Activated CD8-positive, alpha-beta memory T cell treated with anti-CD3 and anti-CD28 coated beads for 1 hour (primary cell): ENCODE results near the gene STIMATE.

Experiments used
- DNase-seq, 2 donors: peaks; one replicate each; pipeline ENCODE4 v3.0.0-alpha.2; 2020; ENCODE audit warnings: low read depth in 1 of 2; ENCODE audit errors: extremely low read depth in 1 of 2

Gene STIMATE

DNA sequence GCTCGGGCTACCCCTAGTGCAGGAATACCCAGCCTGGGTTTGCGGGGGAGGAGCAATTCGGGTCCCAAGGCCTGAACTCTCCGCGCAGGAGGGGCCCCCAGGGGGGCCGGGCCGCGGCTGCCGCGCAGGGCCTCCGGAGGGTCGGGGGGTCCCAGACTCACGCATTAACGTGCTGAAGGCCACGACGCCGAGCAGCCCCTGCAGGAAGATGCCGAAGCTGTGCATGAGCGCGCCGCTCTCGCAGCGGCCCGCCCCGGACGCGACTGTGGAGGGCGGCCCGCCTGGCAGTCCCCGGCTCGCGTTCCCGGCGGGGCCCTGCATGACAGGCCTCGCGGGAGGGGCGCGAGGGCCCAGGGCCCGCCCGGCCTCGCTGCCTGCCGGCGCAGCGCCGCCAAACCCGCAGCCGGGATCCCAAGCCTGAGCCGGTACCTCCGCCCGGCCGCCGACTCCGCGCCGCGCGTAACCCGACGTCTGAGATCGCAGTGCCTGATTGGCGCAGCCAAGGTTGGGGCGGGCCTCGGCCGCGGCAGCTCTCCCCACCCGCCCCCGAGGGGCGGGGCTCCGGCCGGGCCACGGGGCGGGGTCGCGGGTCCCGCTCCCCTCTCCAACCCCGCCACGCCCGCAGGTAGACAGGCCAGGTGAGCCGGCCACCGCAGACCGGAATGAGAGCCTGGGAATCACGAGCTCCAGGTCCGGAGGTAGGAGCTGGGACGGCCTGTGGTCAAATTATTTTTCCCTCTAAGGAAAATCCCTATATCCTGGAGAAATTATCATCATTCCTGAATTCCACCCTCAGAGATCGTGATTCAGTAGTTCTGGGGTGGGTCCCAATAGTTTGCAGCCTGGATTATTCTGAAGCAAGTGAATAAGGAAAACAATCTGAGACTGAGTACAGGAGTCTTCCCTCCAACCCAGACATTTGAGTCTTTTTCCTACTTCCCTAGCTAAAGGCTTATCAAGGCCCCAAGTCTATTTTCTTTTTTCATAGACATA, at the start of gene STIMATE:
TSS of gene STIMATE (minus strand) at position 419 of the 993 bp plus-strand sequence. CDS start at position 321, 98 bp downstream.
- DNase-seq: peak; percentile 63 to 78

DNA sequence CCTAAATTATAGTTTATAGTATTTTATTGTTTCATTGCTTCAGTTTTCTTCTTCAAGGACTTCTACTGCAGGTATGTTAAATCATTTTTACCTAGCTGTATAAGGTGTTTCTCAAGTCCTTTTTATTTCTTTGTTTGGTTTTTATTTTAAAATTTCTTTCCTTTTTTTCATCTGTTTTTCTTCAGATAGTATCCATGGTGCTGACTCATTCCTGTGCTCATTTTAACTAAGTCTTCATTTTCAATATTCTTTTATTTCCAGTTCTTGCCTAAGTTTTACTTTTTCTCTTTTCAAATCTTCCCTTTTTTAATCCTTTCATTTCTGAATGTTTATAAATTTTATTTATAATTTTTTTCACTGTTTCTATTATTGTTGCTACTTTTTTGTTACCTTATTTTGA, 42.3 kb upstream of the STIMATE start:
- DNase-seq: no peak

GRCh38 chr3:52934630-52935530, 37.5 kb upstream of the STIMATE start:
- DNase-seq: peak; percentile 10 to 22

DNA sequence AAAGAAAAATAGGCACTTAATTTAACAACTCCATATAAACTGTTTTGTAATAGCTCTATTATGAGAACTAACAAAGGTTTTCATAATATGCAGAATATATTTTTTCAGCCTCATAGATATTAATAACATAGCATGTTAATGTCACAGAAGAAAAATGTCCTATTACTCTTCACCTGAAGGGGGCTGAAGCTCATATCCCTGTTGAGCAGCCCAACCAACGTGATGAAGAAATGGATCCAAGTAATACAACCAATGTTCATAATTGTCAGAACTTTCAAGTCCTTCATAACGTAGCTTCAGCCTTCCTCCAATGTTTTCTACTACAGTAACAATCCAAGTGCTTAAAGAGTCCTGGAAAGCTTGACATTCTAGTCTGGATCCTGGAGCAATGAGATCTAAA, 34.5 kb upstream of the STIMATE start:
- DNase-seq: no peak

DNA sequence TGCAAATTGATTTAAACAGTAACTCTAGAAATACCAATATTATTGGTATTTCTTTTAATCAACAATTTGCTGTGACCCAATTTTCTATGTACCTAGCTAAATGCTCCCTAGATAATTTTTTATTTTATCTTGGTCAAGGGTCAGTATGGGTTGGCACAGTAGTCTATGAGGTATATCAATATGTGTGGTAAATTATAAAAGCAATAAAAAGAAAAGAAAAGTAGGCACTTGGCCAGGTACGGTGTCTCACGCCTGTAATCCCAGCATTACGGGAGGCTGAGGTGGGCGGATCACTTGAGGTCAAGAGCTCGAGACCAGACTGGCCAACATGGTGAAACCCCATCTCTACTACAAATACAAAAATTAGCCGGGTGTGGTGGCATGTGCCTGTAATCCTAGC, 34.0 kb upstream of the STIMATE start:
- no peak for DNase-seq

DNA sequence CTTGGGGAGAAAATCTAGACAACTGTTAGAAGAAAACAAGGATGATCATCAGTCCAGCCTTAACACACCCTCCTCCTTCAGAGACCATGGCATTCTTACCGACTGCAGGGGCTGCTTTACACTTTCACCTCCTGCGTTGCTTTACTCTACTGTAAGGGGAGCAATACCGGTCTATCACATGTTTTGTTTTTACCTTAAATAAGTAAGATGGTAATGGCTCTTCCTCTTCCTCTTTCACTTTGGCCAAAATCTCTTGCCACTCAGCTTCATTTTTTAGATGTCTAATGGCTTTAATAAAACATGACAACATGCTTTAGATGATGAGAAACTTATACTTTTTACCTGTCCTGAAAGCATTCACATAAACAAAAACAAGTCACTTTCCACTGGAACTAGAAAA, 33.4 kb upstream of the STIMATE start:
- DNase-seq: no peak

DNA sequence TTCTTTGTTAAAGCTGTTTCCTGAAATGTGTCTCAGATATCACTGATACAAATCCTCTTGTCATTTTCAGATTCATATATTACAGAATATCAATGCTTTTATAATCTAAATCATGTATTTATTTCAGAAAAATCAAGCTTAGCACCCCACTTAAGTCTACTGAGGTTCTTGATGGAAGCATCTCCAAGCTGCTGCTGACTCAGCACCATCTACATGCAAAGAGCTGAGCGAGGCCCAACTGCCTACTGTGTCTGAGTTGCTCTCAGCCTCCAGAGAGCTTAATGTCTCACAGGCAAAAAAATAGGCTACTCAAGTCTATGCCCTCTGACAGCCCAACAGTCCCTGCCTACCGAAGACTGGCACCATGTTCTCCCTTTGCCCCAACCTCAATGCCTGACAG, 29.2 kb upstream of the STIMATE start:
- no peak for DNase-seq

DNA sequence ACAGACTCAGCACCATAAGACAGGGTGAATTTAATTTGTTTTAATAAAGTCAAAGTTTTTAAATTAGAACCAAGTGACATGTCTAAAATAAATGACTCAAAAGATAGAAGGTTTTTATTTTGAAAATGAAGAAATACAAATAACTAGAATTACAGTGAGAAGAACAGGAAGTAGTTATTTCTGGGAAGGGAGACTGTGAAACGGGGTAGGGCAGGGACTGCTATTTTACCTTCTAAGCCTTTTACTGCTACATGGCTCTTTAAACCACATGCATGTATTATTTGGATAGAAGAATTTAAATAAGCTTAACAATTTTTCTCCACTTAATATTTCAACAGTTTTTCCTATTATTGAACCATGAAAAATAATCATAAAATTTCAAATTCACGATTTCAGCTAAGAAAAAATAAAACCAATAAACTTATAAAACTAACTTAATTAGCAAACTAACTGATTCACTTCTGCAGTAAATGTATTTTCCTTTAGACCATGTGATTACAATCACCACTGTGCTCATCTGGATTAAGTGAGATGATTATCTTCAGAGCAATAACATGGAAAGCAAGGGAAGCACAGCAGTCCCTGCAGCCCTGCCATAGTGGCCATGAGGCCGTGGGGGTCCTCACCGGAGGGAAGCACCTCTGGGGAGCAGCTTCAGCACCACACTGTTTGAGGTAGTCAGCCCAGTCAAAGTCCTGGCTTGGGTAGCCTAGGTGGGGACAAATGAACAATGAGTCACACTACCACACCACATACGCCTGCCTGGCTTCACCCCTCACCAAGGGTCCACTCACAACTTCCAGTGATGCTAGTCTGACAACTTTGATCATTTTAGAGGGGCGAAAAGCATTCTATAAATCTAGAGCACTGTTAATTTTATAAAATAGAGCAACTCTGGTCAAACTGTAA, 28.3 kb upstream of the STIMATE start:
- no peak for DNase-seq

GRCh38 chr3:52923963-52924362, 26.6 kb upstream of the STIMATE start:
- DNase-seq: no peak

DNA sequence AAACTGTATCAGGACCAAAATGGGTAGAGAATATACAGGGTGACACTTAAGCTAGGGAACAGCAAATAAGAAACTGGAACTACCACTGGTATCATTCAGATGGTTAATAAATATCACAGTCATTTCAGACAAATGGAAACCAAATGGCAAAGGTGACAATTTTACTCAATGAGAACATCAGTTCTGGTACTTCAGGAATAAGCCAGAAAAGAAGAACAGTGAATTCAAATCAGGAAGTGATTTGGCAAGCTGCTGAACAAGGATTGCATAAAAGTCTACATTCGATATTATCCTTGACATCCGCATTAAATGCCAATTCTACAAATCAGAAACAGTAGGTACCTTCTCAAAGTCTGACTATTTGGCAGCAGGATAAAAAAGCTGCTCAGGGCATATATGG, 23.5 kb upstream of the STIMATE start:
- no peak for DNase-seq

- DNase-seq: no peak
Observed at GRCh38 chr3:52917044-52917443, 19.7 kb upstream of the STIMATE start.

GRCh38 chr3:52915294-52915693, 17.9 kb upstream of the STIMATE start:
- no peak for DNase-seq

DNA sequence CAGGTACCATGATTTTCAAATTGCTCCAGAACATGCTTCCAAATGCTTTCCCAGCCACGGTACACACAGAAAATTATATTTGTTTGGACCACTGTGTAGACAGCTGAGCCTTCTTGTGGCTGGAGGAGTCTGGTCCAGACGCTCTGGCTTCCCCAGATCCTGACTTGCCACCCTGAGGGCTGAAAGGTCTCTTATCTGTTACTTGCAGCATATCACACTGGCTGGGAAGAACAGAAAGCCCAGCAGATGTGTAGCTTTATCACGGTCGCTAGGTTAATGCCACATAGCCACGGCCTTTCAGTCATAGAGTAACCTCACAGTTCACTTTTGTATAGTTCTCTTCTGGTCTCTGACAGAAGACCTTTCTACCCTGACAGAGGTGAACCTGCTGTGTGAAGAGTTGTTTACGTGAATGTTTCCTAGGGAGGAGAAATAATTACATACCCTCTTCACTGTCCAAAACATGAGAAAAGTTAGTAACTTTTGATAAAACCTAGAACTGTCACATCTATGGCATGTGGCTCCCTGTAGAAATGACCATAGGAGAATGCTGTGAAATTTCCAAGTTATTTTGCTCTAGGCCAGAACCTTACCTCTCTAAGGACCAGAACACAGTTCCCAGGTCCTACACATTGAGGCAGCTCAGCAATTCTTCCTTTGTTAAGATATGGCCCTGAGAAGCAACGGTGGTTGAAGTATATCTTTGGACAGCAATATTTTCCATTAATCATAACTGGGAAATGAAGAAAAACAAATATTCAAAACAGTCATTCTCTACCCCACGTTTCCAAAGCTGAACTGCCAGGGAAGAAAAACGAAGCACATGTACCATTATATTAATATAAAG, 15.8 kb upstream of the STIMATE start:
- DNase-seq: no peak

DNA sequence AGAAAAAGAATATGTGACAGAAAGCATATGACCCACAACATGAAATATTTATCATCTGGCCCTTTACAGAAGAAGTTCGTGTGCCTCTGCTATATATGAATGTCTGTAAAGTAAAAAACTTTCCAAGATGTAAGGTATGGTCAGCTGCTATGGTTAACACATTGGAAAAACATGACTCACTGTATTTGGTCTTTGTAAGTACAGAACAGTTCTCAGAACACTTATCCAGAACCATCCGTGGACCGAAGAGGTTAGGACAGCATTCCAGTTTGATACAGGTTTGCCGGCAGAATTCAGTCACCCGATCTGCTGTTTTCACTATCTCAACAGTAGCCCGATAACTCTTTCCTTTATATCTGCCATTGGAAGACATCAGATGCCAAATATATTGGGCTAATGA, 13.5 kb upstream of the STIMATE start:
- no peak for DNase-seq

- no peak for DNase-seq
Observed at GRCh38 chr3:52907497-52907896, 10.1 kb upstream of the STIMATE start.

GRCh38 chr3:52904552-52904951, 7.2 kb upstream of the STIMATE start:
- DNase-seq: no peak

- DNase-seq: no peak
Observed at GRCh38 chr3:52904000-52904399, 6.7 kb upstream of the STIMATE start.

DNA sequence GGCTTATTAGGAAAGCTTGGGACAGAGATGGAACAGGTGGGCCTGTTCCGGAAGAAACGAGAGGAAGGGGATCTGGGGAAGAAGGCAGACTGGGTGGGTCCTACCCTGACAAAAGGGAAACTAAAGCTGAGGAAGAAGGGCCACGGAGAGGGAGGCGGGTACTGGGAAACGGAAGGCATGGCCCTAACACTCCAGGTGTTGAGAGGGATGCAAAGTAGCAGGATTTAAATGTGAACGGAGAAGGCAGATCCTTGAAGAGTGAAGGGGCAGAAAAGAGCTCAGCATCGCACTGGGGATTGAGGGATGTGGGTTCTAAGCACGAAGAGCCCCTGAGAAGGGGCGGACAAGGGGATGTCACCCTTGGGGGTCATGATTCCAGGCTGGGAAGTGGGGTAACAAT, 735 bp downstream of the STIMATE start:
- no peak for DNase-seq

- no peak for DNase-seq
Observed at GRCh38 chr3:52896151-52896550, 1.2 kb downstream of the STIMATE start.

GRCh38 chr3:52895418-52895817, 1.9 kb downstream of the STIMATE start:
- no peak for DNase-seq
